Myocyte (in vitro differentiated cells): Measurements from ENCODE around the gene TP53TG5. TPM values are rescaled to one million over a fixed set of nuclear protein-coding genes. Genes with fewer than 3 reads are reported as not detected.

Experiments used
- DNase-seq: peaks from one replicate; pipeline ENCODE4 v3.0.0-alpha.2; 2012; ENCODE audit warnings: low read depth
- polyA plus RNA-seq: library from polyadenylated mRNA; unstranded; fragments of >200 nt; gene quantifications from one replicate; pipeline ENCODE4 v1.2.1, GENCODE V29; 2012; ENCODE audit warnings: missing spikeins
- total RNA-seq: library from RNA; depleted of rRNA; stranded (reverse); fragments of >200 nt; gene quantifications from 2 replicates; pipeline ENCODE4 v1.2.3, GENCODE V29; 2014

TP53TG5 gene
- not detected in 2 replicates for total RNA-seq
- 0.34 TPM for polyA plus RNA-seq

DNA sequence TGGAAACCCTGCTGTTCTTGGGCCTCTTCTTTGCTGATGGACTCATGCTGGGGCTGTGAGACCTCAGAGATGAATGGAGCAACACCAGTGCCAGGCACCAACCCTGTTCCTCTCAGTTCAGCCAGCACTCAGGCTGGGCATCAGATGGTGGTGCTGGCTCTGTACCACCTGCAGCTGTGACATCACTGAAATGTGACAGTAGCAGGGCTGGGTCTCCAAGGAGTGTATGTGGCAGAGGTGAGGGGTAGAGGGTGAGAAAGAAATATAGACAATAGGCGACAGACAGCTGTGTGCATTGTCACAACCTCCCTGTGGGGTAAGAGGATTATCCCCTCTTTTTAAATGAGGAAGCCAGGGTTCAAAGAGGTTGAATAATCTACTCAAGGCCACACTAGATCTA, at the start of gene TP53TG5:
Gene TP53TG5 (minus strand): TSS at position 135 of the 400 bp plus-strand sequence. CDS start 89 bp downstream, at position 46.
- DNase-seq: no peak

DNA sequence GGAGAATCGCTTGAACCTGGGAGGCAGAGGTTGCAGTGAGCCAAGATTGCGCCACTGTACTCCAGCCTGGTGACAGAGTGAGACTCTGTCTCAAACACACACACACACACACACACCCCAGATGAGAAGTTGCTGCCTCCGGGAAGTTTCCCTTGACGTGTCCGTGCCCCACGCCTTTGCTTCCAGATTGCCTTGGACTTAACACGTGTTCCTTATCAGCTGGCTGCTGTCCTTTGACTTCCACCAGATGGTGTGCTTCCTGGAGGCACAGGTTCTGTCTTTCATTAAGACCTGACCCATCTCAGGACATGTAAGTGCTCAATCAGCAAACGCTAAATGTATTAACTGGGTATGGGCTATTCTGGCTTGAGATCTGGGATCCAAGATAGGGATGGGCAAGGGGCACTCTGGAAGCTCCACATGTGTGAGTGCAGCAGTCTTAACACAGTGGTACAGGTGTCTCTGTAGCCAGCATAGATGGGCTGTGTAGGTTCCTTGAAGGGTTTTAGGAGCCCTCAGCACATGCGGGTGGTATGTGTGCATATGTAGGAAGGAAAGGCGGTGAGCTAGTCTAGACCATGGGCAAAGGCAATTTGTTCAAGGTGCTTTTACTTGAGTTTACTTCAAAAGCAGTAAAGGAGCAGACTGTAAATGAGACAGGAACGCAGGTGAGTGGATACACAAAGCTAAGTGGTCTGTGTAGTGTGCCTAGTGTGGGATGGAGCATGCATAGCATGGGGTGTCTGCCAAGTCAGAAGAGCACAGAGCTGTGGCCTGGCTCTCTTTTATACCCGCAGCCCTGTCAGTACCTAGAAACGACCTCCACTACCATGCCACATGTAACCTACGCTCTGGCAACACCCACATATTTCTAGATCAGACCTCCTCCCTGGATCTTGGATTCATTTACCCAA, 49.4 kb upstream of the TP53TG5 start:
- no peak for DNase-seq

DNA sequence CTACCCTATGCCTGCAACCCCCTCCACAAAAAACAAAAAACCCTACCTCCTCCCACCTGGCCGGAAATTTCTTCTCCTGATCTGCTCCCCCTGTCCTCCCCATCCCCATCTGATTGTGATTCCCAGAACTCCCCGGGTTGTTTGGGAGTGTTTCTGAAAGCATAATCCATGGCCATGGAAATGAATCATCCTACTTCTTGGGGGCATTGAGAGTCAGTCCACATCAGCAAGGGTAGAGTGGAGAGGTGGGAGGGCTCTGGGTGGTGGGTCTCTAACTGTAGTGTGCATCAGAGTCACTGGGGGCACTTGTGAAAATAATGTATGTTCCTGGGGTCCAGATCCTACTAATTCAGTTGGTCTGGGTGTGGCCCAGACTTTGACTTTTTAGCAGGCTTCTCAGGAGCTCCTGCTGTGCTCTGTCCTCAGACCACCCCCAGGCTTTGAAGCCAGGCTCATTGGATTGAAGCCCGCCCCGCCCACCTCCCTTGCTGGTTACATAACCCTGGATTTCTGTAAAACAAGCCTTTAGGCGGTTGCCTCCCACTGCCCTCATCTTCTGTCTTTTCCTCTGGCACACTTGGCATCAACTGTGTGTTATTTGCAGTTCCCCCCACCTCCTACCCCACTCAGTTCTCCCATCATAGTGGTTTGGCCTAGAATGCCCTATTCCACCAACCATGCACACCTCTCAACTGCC, 48.3 kb upstream of the TP53TG5 start:
- DNase-seq: no peak

DNA sequence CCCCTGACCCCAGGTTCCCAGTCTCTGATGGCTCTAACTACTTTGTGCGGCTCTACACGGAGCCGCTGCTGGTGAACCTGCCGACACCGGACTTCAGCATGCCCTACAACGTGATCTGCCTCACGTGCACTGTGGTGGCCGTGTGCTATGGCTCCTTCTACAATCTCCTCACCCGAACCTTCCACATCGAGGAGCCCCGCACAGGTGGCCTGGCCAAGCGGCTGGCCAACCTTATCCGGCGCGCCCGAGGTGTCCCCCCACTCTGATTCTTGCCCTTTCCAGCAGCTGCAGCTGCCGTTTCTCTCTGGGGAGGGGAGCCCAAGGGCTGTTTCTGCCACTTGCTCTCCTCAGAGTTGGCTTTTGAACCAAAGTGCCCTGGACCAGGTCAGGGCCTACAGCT, 47.4 kb upstream of the TP53TG5 start:
- no peak for DNase-seq

DNA sequence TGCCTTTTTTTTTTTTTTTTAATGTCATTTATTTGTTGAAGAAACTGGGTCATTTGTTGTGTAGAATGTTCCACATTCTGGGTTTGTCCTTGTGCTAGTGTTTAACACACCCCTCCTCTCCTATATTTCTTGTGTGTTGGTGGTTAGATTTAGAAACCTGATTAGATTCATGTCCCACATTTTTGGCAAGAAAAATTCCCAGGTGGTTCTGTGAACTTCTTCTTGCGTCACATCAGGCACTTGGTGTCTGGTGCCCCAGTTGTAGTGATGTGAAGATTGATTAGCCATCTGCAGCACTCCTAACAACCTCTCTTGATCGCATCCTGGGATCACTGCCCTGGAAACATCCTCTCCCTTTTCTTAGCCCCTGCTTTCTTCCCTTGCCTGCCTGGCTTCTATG, 45.6 kb upstream of the TP53TG5 start:
- DNase-seq: no peak

DNA sequence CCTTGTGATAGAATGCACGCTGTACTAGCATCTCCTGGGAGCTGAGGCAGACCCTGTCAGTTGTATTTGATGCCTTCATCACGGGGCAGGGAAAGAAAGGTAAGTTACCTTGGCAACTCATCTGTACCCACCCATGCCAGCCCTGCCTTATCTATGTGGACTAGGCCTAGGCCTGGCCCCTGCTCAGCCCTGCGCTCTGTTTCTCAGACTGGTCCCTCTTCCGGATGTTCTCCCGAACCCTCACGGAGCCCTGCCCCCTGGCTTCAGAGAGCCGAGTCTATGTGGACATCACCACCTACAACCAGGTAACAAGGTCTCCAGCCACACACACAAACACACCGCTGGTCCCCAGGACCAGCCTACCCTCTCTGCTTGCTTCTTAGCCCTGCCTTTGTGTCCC, 42.0 kb upstream of the TP53TG5 start:
- DNase-seq: no peak

DNA sequence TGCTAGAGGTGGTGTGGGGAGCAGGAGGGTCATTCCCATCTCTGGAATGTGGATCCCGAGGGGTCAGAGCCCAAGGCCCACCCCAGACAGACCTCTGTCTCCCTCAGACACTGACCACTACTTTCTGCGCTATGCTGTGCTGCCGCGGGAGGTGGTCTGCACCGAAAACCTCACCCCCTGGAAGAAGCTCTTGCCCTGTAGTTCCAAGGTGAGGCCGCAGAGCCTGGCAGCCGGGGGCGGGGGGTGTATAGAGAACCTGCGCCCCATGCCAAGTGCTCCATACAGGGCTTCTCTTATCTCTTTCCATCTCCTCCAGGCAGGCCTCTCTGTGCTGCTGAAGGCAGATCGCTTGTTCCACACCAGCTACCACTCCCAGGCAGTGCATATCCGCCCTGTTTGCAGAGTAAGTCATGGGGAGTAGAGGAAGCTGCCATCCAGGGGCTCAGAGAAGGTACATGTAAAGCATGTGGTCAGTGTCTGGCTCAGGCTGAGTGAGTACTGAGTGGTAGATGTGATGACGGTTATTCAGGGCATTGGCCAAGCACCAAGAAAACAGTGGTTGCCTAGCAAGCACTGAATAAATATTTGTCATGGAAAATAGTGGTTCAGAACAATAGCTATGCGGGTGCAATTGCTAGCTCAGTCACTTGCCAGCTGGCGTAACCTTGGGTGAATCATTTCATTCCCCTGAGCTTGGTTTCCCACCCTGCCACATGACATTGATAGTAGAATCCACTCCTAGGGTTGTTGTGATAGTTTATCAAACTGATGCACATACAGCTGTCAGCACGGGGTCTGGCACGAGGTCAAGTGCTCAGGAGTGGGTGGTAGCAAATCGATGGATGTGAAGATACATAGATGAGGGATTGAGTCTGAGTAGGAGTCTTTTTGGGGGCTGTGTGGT, 41.3 kb upstream of the TP53TG5 start:
- DNase-seq: peak; percentile 98

DNA sequence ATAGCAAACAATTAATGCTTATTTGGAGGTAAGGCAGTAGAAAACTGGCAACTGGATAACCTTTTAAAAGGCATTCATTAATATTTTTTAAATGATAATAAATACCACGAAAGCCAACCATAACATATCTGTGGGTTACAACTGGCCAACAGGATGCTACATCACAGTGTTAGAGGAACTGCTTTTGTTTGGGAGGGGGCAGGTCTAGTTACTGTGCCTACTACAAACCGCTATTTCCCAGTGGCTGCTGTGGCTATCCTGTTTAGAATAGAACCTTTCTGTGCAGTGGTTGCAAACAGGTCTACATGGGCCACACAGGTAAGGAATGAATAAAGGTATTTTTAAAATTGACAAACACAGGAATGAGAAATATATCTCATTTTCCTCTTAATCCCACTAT, 38.8 kb upstream of the TP53TG5 start:
- DNase-seq: no peak

DNA sequence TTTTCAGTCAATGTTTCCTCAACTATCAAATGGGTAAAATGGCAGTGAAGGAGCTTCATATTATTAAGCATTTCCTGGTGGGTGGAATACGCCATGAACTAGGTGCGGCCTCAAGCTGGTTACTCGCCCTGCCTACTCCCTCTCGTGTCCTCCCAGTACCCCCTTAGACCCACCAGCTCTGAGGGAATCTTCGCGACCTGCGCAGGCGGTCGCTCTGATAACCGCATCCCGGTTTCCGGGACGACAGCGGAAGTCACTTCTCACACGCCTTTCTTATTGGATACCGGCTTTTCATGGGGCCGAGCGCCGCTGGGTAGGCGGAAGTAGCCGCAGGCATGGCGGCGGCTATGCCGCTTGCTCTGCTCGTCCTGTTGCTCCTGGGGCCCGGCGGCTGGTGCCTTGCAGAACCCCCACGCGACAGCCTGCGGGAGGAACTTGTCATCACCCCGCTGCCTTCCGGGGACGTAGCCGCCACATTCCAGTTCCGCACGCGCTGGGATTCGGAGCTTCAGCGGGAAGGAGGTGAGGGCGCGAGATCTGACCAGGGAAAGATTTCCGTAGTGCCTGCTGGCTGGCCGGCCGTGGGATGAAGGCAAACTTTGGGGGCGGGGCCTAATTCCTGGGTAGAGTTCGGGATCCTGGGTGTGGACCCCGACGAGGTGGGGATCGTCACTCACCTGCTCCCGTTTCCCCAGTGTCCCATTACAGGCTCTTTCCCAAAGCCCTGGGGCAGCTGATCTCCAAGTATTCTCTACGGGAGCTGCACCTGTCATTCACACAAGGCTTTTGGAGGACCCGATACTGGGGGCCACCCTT, 37.9 kb upstream of the TP53TG5 start, which contains the start of gene PIGT:
Gene PIGT (plus strand): TSS at position 320 of the 816 bp plus-strand sequence. CDS start 16 bp downstream, at position 336.
- peak; percentile 91 for DNase-seq

DNA sequence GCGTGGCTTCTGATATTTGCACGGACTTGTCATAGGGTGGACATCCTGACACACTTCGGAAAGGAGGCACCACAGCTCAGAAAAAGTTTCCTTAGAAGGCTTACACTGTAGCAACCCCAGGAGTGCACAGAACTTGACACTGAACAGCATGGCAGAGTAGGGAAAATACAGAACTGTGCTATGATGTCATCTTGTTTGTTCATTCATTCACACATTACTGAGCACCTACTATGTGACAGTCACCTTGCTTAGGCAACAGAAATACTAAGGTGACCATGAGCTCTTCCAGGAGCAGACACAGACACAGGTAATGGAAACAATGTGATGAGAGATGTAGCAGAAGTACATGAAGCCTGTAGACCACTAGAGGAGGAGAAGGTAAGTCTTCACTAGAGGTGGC, 35.4 kb upstream of the TP53TG5 start:
- DNase-seq: no peak

DNA sequence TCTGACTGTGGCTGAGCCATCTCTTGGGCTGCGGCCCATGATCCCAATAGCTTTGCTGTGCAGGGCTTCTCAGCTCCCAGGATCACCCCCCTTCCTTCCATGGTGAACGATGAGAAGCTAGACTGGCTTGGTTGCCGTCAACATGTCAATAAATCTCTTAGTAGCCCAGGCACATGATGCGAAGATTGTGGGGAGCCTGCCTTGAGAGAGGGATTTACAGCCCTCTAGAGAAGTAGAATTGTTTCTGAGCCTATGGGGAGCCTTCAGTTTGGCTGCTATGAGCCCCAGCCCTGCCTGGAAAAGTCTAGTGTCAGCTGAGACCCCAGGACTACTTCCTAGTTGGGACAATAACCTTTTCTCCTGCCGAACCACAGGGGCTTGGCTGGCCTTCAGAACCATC, 34.5 kb upstream of the TP53TG5 start:
- DNase-seq: no peak

DNA sequence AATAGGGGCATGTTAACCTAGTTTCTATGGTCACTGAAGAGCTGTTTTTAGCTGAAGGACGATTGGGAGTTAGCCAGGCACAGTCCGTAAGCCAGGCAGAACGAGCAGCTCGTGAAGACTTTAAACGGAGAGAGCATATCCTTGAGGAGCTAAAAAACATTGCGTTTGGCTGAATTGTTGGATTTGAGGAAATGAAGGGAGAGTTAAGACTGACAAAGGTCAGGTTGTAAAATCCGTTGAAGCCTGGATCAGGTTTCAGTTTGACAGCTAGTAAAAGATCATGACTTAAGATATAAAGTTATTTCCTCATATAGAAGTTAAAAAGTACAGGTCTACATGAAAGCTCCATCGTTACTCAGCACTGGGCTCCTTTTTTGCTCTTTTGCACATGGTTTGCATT, 32.8 kb upstream of the TP53TG5 start:
- no peak for DNase-seq

DNA sequence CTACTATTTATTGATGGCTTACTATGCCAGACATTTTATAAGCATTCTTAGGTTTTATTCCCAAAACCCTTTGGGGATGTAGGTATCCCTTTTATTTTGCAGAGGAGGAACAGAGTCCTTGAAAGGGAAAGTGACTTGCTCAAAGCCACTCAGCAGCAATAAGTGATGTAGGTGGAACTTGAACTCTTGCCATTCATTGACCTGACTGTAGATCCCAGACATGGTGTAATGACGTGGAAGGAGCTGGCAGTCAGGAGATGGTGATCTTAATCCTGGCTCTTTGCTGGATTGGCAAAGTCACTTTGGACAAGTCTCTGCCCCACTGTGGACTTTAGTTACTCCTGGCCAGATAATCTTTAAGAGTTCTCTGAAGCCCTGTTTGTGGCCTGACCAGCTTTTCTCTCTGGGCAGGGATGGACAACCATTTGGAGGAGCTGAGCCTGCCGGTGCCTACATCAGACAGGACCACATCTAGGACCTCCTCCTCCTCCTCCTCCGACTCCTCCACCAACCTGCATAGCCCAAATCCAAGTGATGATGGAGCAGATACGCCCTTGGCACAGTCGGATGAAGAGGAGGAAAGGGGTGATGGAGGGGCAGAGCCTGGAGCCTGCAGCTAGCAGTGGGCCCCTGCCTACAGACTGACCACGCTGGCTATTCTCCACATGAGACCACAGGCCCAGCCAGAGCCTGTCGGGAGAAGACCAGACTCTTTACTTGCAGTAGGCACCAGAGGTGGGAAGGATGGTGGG, 31.6 kb upstream of the TP53TG5 start:
- no peak for DNase-seq

DNA sequence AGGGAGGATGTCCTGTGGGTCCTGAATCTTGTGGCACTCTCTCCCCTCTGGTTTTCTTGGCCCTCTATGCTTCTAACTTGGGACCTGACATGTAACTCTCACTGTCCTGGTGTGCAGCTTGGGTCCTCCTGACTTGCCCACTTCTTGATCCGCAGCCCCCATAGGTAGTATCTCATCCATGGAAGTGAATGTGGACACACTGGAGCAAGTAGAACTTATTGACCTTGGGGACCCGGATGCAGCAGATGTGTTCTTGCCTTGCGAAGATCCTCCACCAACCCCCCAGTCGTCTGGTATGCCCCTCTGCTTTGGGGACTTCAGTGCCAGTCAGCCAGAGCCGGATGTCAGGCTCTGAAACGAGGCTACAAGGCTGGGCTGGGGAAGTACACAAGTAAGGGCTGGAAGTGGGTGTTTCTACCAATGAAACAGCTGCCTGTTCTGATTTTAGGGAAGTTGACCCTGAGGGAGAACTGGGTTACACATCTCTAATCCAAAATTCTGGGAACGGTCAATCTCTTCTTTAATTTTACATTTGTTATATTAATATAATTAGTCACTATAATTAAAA, 30.6 kb upstream of the TP53TG5 start:
- DNase-seq: no peak

DNA sequence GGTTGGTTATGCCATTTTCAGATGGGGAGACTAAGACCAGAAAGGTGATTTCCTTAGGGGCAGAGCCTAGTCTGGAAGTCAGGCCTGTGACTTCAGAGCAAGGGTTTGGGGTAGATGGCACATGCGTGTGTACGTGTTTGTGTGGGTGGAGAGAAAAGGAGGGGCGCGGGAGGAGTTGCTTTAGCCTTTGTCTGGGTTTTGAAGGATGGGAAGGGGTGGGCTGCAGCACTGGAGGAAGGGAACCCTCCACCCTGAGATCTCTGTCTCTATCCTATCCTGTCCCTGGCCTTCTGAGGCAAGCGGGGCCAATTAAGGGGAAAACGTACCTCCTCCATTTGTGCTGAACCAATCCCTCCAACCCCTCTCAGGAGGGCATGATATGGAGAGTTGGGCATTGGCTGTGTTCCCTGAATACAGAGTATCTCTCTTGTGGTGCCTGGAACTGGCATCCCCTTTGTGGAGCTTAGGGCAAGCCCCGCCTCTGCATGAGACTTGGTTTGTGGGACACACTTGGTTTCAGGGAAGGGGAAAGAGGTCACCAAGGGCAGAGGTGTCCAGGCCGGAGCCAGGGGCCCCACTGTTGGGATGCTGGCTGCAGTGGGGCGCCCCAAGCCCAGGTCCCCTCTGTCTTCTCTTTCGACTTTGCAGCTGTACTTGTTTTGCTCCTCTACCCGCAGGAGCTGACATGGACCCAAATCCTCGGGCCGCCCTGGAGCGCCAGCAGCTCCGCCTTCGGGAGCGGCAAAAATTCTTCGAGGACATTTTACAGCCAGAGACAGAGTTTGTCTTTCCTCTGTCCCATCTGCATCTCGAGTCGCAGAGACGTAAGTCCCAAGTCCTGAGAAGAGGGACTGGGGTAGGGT, 29.9 kb upstream of the TP53TG5 start, which contains the start of gene DBNDD2:
Gene DBNDD2 (plus strand): TSS at position 507 of the 863 bp plus-strand sequence. CDS start 179 bp downstream, at position 686.
- DNase-seq: no peak

DNA sequence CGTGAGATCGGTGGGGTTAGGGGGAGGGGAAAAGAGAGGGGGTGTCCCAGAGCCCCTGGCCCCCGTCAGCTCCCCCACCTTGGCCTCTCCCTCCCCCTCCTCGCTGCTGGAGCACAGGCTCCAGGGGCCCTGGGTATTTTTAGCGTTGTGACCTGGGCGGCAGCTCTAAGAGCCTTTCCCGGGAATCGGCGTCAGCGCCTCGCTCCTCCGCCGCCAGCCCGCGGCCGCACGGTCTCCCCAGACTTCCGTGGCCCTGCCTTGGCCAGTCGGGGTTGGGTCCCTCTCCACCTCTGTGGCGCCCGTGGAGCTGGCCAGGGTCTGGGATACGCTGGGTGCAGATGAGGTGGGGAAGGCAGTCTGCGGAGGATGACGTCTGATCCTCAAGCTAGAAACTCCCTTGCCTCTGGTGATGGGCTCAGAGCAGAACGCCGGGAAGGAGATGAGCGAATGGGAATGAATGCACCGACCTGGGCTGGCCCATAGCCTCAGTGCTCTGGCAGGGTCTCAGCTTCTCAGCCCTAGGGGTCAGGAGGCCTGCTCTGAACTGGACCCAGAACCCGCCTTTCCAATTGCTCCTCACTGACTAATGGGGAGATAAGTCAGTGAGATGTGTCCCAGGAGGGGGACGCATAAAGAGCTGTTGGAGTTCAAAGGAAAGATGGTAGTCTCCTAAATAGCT, 29.1 kb upstream of the TP53TG5 start:
- peak; percentile 18 for DNase-seq

DNA sequence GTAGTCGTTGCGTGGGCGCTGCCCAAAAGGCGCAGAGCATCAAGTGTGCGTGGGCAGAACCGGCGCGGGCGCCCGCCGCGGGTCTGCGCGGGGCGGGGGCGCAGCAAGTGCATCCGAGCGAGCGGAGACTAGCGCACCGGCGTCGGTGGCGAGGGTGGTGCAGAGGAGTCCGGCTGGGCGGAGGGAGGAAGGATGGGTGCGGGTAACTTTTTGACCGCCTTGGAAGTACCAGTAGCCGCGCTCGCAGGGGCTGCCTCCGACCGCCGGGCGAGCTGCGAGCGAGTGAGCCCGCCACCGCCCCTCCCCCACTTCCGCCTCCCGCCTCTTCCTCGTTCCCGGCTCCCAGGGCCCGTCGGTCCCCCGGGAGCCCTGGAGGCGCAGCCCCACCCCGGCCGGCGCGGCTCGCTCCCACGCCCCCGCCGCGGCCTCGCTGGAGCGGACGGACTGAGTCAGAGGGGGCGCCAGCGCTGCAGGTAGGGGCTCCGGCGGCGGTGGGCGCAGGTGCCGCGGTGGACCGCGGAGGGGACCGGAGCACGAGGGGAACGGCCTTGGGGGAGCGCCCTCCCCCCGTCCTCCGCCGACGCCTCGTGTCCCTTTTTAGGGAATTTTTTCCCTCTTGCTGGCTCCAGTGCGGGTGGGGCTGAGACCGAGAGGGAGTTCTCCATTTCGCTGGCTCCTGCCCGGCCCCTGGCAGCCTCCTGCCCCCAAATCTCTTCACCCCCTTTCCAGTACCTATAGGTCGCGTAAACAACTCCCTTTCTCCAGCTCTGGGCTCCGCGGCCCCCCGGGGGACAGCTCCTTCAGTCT, 28.3 kb upstream of the TP53TG5 start:
- DNase-seq: peak; percentile 24
